A549 treated with ZK216348 at 1 μM for 4 hours (cell line): ENCODE results near the gene SLC6A15. TPM values are rescaled to one million over a fixed set of nuclear protein-coding genes. Genes with fewer than 3 reads are reported as not detected.

Source experiments
- total RNA-seq: library from RNA; stranded (reverse); fragments of 200-300 nt; extraction: Qiagen RNA extraction; gene quantifications from 5 replicates; pipeline ENCODE4 v1.2.3, GENCODE V29; 2022; ENCODE audit warnings: low read depth

SLC6A15 gene
- total RNA-seq: 1.5 to 5.8 TPM (median 4.1 TPM) in 5 replicates

GRCh38 chr12:84912198-84913128, at the start of gene SLC6A15:
Gene SLC6A15, minus strand, starts transcription at chr12:84912799. Its CDS starts 20,679 bp downstream, at chr12:84892120.

Other genes starting within 250 kb of the SLC6A15 start
- gene TSPAN19, start 123.5 kb upstream of the SLC6A15 start, total RNA-seq: 0.17 TPM in 1 of 5 replicates, not detected in the others
- gene LRRIQ1, start 123.6 kb upstream of the SLC6A15 start, total RNA-seq: 0.83 to 2.1 TPM (median 1.2 TPM) in 5 replicates